ENCODE data around the gene BAIAP2. TPM values are rescaled to one million over a fixed set of nuclear protein-coding genes. Genes with fewer than 3 reads are reported as not detected.

BAIAP2 gene
- total and polyA plus RNA-seq, 2 of the 13 experiments (the other 11 are each of a cell fraction or from before 2014, with no cell fraction given): 22.5 to 24.0 TPM

DNA sequence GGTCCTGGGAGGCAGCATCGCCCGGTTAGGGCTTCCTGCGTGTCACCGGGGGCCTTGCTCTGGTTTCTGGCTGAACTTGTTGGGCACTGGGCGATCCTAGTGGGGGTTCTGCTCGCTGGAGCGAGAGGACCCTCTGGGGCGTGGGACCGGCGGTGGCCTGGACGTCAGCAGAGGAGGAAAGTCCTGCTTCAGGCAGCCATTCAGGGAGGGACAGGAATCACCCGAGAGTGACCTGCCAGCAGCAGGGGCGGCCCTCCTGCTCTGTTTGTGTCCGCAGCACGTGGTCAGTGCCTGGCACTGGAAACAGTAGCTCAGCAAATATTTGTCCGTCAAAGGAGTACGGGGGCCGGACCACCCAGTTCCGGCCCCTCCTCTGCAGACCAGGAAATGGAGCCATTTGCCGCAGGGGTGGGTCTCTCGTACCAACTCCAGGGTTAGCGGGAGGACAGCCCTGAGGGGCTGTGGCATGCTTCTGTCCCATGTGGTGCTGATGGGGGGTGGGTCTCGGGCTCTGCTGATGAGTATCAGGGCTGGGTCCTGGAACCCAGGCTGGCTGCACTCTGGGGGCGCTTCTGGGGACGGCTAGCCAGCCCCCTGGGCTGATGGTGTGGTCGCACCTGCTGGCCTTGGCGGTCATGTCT, 48.3 kb downstream of the BAIAP2 start (continued):
- TF ChIP-seq, protein P1, sequence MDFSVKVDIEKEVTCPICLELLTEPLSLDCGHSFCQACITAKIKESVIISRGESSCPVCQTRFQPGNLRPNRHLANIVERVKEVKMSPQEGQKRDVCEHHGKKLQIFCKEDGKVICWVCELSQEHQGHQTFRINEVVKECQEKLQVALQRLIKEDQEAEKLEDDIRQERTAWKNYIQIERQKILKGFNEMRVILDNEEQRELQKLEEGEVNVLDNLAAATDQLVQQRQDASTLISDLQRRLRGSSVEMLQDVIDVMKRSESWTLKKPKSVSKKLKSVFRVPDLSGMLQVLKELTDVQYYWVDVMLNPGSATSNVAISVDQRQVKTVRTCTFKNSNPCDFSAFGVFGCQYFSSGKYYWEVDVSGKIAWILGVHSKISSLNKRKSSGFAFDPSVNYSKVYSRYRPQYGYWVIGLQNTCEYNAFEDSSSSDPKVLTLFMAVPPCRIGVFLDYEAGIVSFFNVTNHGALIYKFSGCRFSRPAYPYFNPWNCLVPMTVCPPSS (IDR thresholded peaks at IDR 0.05): no peak
- TF ChIP-seq XRCC5 (optimal IDR thresholded peaks at IDR 0.05; ENCODE audit: low read length) (peak; percentile 58), ZFP82 (CRISPR knock-in tag; IDR thresholded peaks at IDR 0.05; ENCODE audit: borderline replicate concordance) (peak; percentile 91; the same call in 1 of the 2 replicates), ZNF569 (CRISPR knock-in tag; IDR thresholded peaks at IDR 0.05; ENCODE audit: borderline replicate concordance) (peak; percentile 91; the same call in 1 of the 2 replicates), GPN1 (CRISPR knock-in tag; IDR thresholded peaks at IDR 0.05; ENCODE audit: borderline replicate concordance) (no peak), KLF6 (CRISPR knock-in tag; IDR thresholded peaks at IDR 0.05) (peak; percentile 98), SMAD9 (CRISPR knock-in tag; IDR thresholded peaks at IDR 0.05) (peak; percentile 84; the same call in 1 of the 2 replicates), RBAK (CRISPR knock-in tag; IDR thresholded peaks at IDR 0.05) (no peak), HNRNPL (IDR thresholded peaks at IDR 0.05; ENCODE audit: low read depth, low read length) (peak; percentile 91), ZNF12 (CRISPR knock-in tag; IDR thresholded peaks at IDR 0.05) (peak; percentile 83), ZNF383 (CRISPR knock-in tag; IDR thresholded peaks at IDR 0.05; ENCODE audit: borderline replicate concordance) (peak; percentile 33; the same call in 1 of the 2 replicates), ZNF556 (CRISPR knock-in tag; IDR thresholded peaks at IDR 0.05; ENCODE audit: borderline replicate concordance) (no peak), KMT2A (CRISPR knock-in tag; IDR thresholded peaks at IDR 0.05) (peak; percentile 74)
- TF ChIP-seq, protein P2, sequence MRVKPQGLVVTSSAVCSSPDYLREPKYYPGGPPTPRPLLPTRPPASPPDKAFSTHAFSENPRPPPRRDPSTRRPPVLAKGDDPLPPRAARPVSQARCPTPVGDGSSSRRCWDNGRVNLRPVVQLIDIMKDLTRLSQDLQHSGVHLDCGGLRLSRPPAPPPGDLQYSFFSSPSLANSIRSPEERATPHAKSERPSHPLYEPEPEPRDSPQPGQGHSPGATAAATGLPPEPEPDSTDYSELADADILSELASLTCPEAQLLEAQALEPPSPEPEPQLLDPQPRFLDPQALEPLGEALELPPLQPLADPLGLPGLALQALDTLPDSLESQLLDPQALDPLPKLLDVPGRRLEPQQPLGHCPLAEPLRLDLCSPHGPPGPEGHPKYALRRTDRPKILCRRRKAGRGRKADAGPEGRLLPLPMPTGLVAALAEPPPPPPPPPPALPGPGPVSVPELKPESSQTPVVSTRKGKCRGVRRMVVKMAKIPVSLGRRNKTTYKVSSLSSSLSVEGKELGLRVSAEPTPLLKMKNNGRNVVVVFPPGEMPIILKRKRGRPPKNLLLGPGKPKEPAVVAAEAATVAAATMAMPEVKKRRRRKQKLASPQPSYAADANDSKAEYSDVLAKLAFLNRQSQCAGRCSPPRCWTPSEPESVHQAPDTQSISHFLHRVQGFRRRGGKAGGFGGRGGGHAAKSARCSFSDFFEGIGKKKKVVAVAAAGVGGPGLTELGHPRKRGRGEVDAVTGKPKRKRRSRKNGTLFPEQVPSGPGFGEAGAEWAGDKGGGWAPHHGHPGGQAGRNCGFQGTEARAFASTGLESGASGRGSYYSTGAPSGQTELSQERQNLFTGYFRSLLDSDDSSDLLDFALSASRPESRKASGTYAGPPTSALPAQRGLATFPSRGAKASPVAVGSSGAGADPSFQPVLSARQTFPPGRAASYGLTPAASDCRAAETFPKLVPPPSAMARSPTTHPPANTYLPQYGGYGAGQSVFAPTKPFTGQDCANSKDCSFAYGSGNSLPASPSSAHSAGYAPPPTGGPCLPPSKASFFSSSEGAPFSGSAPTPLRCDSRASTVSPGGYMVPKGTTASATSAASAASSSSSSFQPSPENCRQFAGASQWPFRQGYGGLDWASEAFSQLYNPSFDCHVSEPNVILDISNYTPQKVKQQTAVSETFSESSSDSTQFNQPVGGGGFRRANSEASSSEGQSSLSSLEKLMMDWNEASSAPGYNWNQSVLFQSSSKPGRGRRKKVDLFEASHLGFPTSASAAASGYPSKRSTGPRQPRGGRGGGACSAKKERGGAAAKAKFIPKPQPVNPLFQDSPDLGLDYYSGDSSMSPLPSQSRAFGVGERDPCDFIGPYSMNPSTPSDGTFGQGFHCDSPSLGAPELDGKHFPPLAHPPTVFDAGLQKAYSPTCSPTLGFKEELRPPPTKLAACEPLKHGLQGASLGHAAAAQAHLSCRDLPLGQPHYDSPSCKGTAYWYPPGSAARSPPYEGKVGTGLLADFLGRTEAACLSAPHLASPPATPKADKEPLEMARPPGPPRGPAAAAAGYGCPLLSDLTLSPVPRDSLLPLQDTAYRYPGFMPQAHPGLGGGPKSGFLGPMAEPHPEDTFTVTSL (CRISPR knock-in tag; IDR thresholded peaks at IDR 0.05; ENCODE audit: borderline replicate concordance): peak; percentile 75
- TF ChIP-seq, protein P3, sequence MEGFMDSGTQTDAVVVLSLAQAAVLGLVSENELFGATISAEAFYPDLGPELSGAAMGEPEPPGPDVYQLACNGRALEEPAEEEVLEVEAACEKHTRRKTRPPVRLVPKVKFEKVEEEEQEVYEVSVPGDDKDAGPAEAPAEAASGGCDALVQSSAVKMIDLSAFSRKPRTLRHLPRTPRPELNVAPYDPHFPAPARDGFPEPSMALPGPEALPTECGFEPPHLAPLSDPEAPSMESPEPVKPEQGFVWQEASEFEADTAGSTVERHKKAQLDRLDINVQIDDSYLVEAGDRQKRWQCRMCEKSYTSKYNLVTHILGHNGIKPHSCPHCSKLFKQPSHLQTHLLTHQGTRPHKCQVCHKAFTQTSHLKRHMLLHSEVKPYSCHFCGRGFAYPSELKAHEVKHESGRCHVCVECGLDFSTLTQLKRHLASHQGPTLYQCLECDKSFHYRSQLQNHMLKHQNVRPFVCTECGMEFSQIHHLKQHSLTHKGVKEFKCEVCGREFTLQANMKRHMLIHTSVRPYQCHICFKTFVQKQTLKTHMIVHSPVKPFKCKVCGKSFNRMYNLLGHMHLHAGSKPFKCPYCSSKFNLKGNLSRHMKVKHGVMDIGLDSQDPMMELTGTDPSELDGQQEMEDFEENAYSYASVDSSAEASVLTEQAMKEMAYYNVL (CRISPR knock-in tag; IDR thresholded peaks at IDR 0.05; ENCODE audit: borderline replicate concordance): peak; percentile 94
- TF ChIP-seq, protein P4, sequence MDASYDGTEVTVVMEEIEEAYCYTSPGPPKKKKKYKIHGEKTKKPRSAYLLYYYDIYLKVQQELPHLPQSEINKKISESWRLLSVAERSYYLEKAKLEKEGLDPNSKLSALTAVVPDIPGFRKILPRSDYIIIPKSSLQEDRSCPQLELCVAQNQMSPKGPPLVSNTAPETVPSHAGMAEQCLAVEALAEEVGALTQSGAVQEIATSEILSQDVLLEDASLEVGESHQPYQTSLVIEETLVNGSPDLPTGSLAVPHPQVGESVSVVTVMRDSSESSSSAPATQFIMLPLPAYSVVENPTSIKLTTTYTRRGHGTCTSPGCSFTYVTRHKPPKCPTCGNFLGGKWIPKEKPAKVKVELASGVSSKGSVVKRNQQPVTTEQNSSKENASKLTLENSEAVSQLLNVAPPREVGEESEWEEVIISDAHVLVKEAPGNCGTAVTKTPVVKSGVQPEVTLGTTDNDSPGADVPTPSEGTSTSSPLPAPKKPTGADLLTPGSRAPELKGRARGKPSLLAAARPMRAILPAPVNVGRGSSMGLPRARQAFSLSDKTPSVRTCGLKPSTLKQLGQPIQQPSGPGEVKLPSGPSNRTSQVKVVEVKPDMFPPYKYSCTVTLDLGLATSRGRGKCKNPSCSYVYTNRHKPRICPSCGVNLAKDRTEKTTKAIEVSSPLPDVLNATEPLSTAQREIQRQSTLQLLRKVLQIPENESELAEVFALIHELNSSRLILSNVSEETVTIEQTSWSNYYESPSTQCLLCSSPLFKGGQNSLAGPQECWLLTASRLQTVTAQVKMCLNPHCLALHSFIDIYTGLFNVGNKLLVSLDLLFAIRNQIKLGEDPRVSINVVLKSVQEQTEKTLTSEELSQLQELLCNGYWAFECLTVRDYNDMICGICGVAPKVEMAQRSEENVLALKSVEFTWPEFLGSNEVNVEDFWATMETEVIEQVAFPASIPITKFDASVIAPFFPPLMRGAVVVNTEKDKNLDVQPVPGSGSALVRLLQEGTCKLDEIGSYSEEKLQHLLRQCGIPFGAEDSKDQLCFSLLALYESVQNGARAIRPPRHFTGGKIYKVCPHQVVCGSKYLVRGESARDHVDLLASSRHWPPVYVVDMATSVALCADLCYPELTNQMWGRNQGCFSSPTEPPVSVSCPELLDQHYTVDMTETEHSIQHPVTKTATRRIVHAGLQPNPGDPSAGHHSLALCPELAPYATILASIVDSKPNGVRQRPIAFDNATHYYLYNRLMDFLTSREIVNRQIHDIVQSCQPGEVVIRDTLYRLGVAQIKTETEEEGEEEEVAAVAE (CRISPR knock-in tag; IDR thresholded peaks at IDR 0.05; ENCODE audit: borderline replicate concordance): peak; percentile 92; the same call in 1 of the 2 replicates
